MM.1S (cell line): Measurements from ENCODE around the gene DCBLD1.

Source experiments
- DNase-seq: peaks from one replicate; pipeline ENCODE4 v3.0.0-alpha.2; 2015
- H2AFZ ChIP-seq: fragments of 300-600 bp; sonication (generic); 2 replicates; pipeline ENCODE4 v1.6.0; 2016; ENCODE audit warnings: antibody characterized with exemption, low read length
- H3F3A ChIP-seq: fragments of 300-600 bp; sonication (generic); 2 replicates; pipeline ENCODE4 v1.6.1; 2016; ENCODE audit warnings: mild to moderate bottlenecking, antibody characterized with exemption, low read length, moderate library complexity, mixed read lengths; ENCODE audit not compliant: insufficient read depth
- H3K27ac ChIP-seq: fragments of 300-600 bp; sonication (generic); 2 replicates; pipeline ENCODE4 v1.5.1; 2016; ENCODE audit warnings: mild to moderate bottlenecking, low read length
- H3K27me3 ChIP-seq: fragments of 300-600 bp; sonication (generic); replicated peaks from 2 replicates; pipeline ENCODE4 v1.6.0; 2016; ENCODE audit warnings: low read length; ENCODE audit not compliant: insufficient read depth
- H3K36me3 ChIP-seq: fragments of 300-600 bp; sonication (generic); replicated peaks from 2 replicates; pipeline ENCODE4 v1.6.1; 2016; ENCODE audit warnings: mild to moderate bottlenecking, low read length, mixed read lengths; ENCODE audit not compliant: insufficient read depth
- H3K4me1 ChIP-seq: fragments of 300-600 bp; sonication (generic); 2 replicates; pipeline ENCODE4 v1.6.1; 2016; ENCODE audit warnings: low read length, mixed read lengths
- H3K4me2 ChIP-seq: fragments of 300-600 bp; sonication (generic); 2 replicates; pipeline ENCODE4 v1.6.0; 2016; ENCODE audit warnings: low read depth, low read length
- H3K4me3 ChIP-seq: fragments of 300-600 bp; sonication (generic); 2 replicates; pipeline ENCODE4 v1.5.1; 2016; ENCODE audit warnings: low read length, mixed read lengths
- H3K79me2 ChIP-seq: fragments of 300-600 bp; sonication (generic); 2 replicates; pipeline ENCODE4 v1.6.1; 2016; ENCODE audit warnings: mixed run types, low read length, mixed read lengths
- H3K9ac ChIP-seq: fragments of 300-600 bp; sonication (generic); 2 replicates; pipeline ENCODE4 v1.6.1; 2016; ENCODE audit warnings: low read length, mixed read lengths
- H3K9me2 ChIP-seq: fragments of 300-600 bp; sonication (generic); replicated peaks from 2 replicates; pipeline ENCODE4 v1.6.1; 2016; ENCODE audit warnings: mild to moderate bottlenecking, low read length, mixed read lengths; ENCODE audit not compliant: insufficient read depth
- H3K9me3 ChIP-seq: fragments of 300-600 bp; sonication (generic); replicated peaks from 2 replicates; pipeline ENCODE4 v1.6.1; 2016; ENCODE audit warnings: mild to moderate bottlenecking, low read length, mixed read lengths; ENCODE audit not compliant: insufficient read depth
- H4K20me1 ChIP-seq: fragments of 300-600 bp; sonication (generic); 2 replicates; pipeline ENCODE4 v1.6.1; 2016; ENCODE audit warnings: mild to moderate bottlenecking, low read length, moderate library complexity, mixed read lengths; ENCODE audit not compliant: insufficient read depth
- EZH2 ChIP-seq: fragments of 300-600 bp; sonication (generic); optimal IDR thresholded peaks from 2 replicates; pipeline ENCODE3; 2017; ENCODE audit warnings: low read depth, mild to moderate bottlenecking, antibody characterized with exemption, low read length, mixed read lengths
- EZH2phosphoT487 ChIP-seq: fragments of 300-600 bp; sonication (generic); IDR thresholded peaks from 2 replicates; pipeline ENCODE4 v1.6.1; 2018; ENCODE audit warnings: antibody characterized with exemption, low read length
- TF ChIP-seq, protein P1 (sequence below): fragments of 300-600 bp; sonication (generic); IDR thresholded peaks from 2 replicates; pipeline ENCODE4 v1.5.1; 2016; ENCODE audit warnings: antibody characterized with exemption, low read length, mixed read lengths

Gene DCBLD1

GRCh38 chr6:117456250-117456649 lies 26.2 kb upstream of the DCBLD1 start:
- no peaks in the 10 kb centered on the region for H3K9me2 ChIP-seq
- H4K20me1 ChIP-seq = no peaks in the 10 kb centered on the region
- TF ChIP-seq EZH2phosphoT487 (no peak), EZH2 (no peak)
- TF ChIP-seq, protein P1, sequence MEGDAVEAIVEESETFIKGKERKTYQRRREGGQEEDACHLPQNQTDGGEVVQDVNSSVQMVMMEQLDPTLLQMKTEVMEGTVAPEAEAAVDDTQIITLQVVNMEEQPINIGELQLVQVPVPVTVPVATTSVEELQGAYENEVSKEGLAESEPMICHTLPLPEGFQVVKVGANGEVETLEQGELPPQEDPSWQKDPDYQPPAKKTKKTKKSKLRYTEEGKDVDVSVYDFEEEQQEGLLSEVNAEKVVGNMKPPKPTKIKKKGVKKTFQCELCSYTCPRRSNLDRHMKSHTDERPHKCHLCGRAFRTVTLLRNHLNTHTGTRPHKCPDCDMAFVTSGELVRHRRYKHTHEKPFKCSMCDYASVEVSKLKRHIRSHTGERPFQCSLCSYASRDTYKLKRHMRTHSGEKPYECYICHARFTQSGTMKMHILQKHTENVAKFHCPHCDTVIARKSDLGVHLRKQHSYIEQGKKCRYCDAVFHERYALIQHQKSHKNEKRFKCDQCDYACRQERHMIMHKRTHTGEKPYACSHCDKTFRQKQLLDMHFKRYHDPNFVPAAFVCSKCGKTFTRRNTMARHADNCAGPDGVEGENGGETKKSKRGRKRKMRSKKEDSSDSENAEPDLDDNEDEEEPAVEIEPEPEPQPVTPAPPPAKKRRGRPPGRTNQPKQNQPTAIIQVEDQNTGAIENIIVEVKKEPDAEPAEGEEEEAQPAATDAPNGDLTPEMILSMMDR = no peak
- DNase-seq = no peak
- H2AFZ ChIP-seq = no peak overlapping the region
- no peak overlapping the region for H3K4me2 ChIP-seq
- H3F3A ChIP-seq = no peaks in the 10 kb centered on the region
- H3K4me3 ChIP-seq = no peak overlapping the region
- no peak overlapping the region for H3K9ac ChIP-seq
- H3K79me2 ChIP-seq = no peaks in the 10 kb centered on the region
- H3K27me3 ChIP-seq = no peaks in the 10 kb centered on the region
- no peaks in the 10 kb centered on the region; the same call in 1 of the 2 replicates for H3K4me1 ChIP-seq
- H3K9me3 ChIP-seq = no peaks in the 10 kb centered on the region
- H3K27ac ChIP-seq = no peak overlapping the region
- H3K36me3 ChIP-seq = no peaks in the 10 kb centered on the region

DNA sequence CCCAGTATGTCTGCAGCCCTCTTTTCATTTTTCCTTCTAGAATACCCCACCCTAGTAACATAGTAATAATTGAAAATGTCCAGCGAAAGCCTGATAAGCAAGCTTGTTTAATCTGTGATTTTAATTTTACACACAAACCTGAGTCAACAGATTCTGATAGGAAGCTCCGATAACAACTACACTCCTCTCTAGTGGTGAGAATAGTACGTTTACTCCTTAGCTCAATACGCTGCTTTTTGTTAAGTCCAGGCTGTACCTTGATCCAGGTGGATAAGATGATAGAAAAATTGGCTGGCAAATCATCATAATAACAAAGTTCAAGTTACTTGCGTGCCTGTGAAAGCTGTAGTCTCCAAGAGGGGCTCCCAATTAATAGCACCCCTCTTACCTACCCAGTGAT lies 25.5 kb upstream of the DCBLD1 start:
- Histone ChIP-seq H3K27ac (no peak overlapping the region), H3K27me3 (no peaks in the 10 kb centered on the region), H4K20me1 (no peaks in the 10 kb centered on the region), H3K4me2 (no peak overlapping the region), H3K9me3 (no peaks in the 10 kb centered on the region), H3K9me2 (no peaks in the 10 kb centered on the region), H3F3A (no peaks in the 10 kb centered on the region), H3K79me2 (no peaks in the 10 kb centered on the region), H3K36me3 (no peaks in the 10 kb centered on the region), H3K4me1 (no peaks in the 10 kb centered on the region; the same call in 1 of the 2 replicates), H3K4me3 (no peak overlapping the region), H2AFZ (no peak overlapping the region), H3K9ac (no peak overlapping the region)
- DNase-seq = no peak
- no peak for TF ChIP-seq EZH2
- TF ChIP-seq EZH2phosphoT487 = no peak
- TF ChIP-seq, protein P1 = no peak

- H3K4me3 ChIP-seq = no peak overlapping the region
- H3K36me3 ChIP-seq = no peaks in the 10 kb centered on the region
- H3K79me2 ChIP-seq = no peaks in the 10 kb centered on the region
- H3K4me1 ChIP-seq = peaks cover 5% of the 10 kb centered on the region; the same call in 1 of the 2 replicates
- no peak for DNase-seq
- no peak overlapping the region for H3K27ac ChIP-seq
- TF ChIP-seq EZH2 = no peak
- TF ChIP-seq, protein P1 = no peak
- no peak for TF ChIP-seq EZH2phosphoT487
- H2AFZ ChIP-seq = no peak overlapping the region
- no peaks in the 10 kb centered on the region for H4K20me1 ChIP-seq
- no peaks in the 10 kb centered on the region for H3K9me3 ChIP-seq
- H3F3A ChIP-seq = no peaks in the 10 kb centered on the region
- H3K27me3 ChIP-seq = no peaks in the 10 kb centered on the region
- H3K9me2 ChIP-seq = no peaks in the 10 kb centered on the region
- H3K9ac ChIP-seq = no peak overlapping the region
- no peak overlapping the region for H3K4me2 ChIP-seq
These were observed 23.1 kb upstream of the DCBLD1 start for GRCh38 chr6:117459204-117459944.
